GM21447 (cell line): ENCODE data around the gene BLOC1S6.
"Not testable (repeated sequence)": the region's sequence is repeated elsewhere in the genome, so short reads cannot be mapped to it uniquely, and the experiment has no call there.

ENCODE experiments used
- ATAC-seq: cut with Tn5 transposase; IDR thresholded peaks from one replicate; pipeline ENCODE4 v1.9.1; 2021; ENCODE audit not compliant: unreplicated experiment

BLOC1S6 gene

GRCh38 chr15:45637552-45638033 is 50.4 kb downstream of the BLOC1S6 start:
- ATAC-seq = peak; percentile 44

GRCh38 chr15:45640616-45641015 is 53.4 kb downstream of the BLOC1S6 start:
- no peak for ATAC-seq

GRCh38 chr15:45641374-45641781 is 54.2 kb downstream of the BLOC1S6 start:
- no peak for ATAC-seq

GRCh38 chr15:45641999-45642932 is 55.1 kb downstream of the BLOC1S6 start:
- ATAC-seq = no peak

GRCh38 chr15:45644437-45644836 is 57.3 kb downstream of the BLOC1S6 start:
- no peak for ATAC-seq

- no peak for ATAC-seq
These were observed 58.1 kb downstream of the BLOC1S6 start for GRCh38 chr15:45645026-45645980.

GRCh38 chr15:45646220-45646619 is 59.0 kb downstream of the BLOC1S6 start:
- ATAC-seq = no peak

GRCh38 chr15:45647828-45648227 is 60.6 kb downstream of the BLOC1S6 start:
- ATAC-seq = no peak

- ATAC-seq = no peak
These were observed 61.5 kb downstream of the BLOC1S6 start for GRCh38 chr15:45648521-45649200.

GRCh38 chr15:45650007-45650406 is 62.8 kb downstream of the BLOC1S6 start:
- not testable (repeated sequence) for ATAC-seq

GRCh38 chr15:45650889-45651525 is 63.8 kb downstream of the BLOC1S6 start:
- no peak for ATAC-seq

- no peak for ATAC-seq
These were observed 66.7 kb downstream of the BLOC1S6 start for GRCh38 chr15:45653702-45654424.

GRCh38 chr15:45654749-45655148 is 67.6 kb downstream of the BLOC1S6 start:
- no peak for ATAC-seq

- no peak for ATAC-seq
These were observed 70.1 kb downstream of the BLOC1S6 start for GRCh38 chr15:45657254-45657653.

- ATAC-seq = no peak
These were observed 70.8 kb downstream of the BLOC1S6 start for GRCh38 chr15:45657764-45658545.
